ENCODE measurements around the gene ATG13. TPM values are rescaled to one million over a fixed set of nuclear protein-coding genes. Genes with fewer than 3 reads are reported as not detected.

Gene ATG13
- total RNA-seq, 1 experiment from 2014 or later, result 69.2 TPM

DNA sequence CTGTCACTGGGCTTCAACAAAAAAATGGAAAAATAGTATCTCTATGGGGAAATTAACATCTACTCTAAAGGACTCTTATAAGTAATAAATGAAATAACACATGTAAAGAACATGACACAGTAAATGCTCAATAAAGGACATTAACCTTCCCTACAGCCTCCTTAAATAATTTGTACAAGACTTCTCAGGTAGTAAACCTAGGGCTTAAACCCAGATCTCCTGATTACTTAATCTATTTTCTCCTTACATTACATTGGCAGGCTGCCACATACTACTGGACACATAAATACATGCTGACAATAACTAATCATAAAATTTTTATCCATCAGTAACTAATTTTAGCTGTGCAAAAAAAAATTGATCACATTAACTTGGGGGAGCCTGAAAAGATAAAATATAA lies 28.4 kb upstream of the ATG13 start:
- intact Hi-C loops (cut with micrococcal nuclease), result no loop called here

More for the DNA sequence above, 28.4 kb upstream of the ATG13 start:
- H3K27ac ChIP-seq (ENCODE audit: low read depth, low read length), result no peak overlapping the region
- DNase-seq (ENCODE audit: low read depth, low spot score) (no peak), ATAC-seq (no peak)
- H3K9me2 ChIP-seq (ENCODE audit: insufficient read depth), result no peaks in the 10 kb centered on the region
- TF ChIP-seq YY1 (IDR thresholded peaks at IDR 0.05; ENCODE audit: extremely low read depth, insufficient replicate concordance, low read depth, low read length) (no peak), RAD21 (IDR thresholded peaks at IDR 0.05; ENCODE audit: low read depth) (no peak), ZBTB33 (IDR thresholded peaks at IDR 0.05; ENCODE audit: extremely low read depth, insufficient replicate concordance, low read length) (no peak), EZH2phosphoT487 (IDR thresholded peaks at IDR 0.05; ENCODE audit: borderline replicate concordance) (no peak), ZNF274 (IDR thresholded peaks at IDR 0.05; ENCODE audit: low read depth, low read length) (no peak), FOSL1 (IDR thresholded peaks at IDR 0.05; ENCODE audit: low read depth) (no peak), EZH2 (IDR thresholded peaks at IDR 0.05) (no peak), CEBPB (IDR thresholded peaks at IDR 0.05; ENCODE audit: low read depth) (no peak), POLR2A (IDR thresholded peaks at IDR 0.05; ENCODE audit: borderline replicate concordance, extremely low read depth, insufficient read depth, insufficient read length) (no peak), ZFX (IDR thresholded peaks at IDR 0.05) (no peak), TCF7L2 (IDR thresholded peaks at IDR 0.05; ENCODE audit: borderline replicate concordance, extremely low read depth, insufficient read depth, insufficient read length) (no peak), ELF1 (IDR thresholded peaks at IDR 0.05; ENCODE audit: borderline replicate concordance, low read depth) (no peak), CBX3 (IDR thresholded peaks at IDR 0.05; ENCODE audit: low read depth) (no peak), SIN3A (IDR thresholded peaks at IDR 0.05; ENCODE audit: low read depth) (no peak), JUND (IDR thresholded peaks at IDR 0.05) (no peak)
- TF ChIP-seq, protein P1, sequence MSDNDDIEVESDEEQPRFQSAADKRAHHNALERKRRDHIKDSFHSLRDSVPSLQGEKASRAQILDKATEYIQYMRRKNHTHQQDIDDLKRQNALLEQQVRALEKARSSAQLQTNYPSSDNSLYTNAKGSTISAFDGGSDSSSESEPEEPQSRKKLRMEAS (IDR thresholded peaks at IDR 0.05), result no peak
- TF ChIP-seq, protein P2, sequence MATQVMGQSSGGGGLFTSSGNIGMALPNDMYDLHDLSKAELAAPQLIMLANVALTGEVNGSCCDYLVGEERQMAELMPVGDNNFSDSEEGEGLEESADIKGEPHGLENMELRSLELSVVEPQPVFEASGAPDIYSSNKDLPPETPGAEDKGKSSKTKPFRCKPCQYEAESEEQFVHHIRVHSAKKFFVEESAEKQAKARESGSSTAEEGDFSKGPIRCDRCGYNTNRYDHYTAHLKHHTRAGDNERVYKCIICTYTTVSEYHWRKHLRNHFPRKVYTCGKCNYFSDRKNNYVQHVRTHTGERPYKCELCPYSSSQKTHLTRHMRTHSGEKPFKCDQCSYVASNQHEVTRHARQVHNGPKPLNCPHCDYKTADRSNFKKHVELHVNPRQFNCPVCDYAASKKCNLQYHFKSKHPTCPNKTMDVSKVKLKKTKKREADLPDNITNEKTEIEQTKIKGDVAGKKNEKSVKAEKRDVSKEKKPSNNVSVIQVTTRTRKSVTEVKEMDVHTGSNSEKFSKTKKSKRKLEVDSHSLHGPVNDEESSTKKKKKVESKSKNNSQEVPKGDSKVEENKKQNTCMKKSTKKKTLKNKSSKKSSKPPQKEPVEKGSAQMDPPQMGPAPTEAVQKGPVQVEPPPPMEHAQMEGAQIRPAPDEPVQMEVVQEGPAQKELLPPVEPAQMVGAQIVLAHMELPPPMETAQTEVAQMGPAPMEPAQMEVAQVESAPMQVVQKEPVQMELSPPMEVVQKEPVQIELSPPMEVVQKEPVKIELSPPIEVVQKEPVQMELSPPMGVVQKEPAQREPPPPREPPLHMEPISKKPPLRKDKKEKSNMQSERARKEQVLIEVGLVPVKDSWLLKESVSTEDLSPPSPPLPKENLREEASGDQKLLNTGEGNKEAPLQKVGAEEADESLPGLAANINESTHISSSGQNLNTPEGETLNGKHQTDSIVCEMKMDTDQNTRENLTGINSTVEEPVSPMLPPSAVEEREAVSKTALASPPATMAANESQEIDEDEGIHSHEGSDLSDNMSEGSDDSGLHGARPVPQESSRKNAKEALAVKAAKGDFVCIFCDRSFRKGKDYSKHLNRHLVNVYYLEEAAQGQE (IDR thresholded peaks at IDR 0.05; ENCODE audit: low read depth), result no peak
- TF ChIP-seq, protein P3, sequence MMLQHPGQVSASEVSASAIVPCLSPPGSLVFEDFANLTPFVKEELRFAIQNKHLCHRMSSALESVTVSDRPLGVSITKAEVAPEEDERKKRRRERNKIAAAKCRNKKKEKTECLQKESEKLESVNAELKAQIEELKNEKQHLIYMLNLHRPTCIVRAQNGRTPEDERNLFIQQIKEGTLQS (IDR thresholded peaks at IDR 0.05), result no peak
- H2AFZ ChIP-seq (ENCODE audit: low read depth, low read length, poor library complexity, severe bottlenecking), result no peak overlapping the region
- H3K4me3 ChIP-seq (replicated peaks in 1 of 2; ENCODE audit: low read depth in 1 of 2, low read length in 2 of 2), result no peak overlapping the region
- H3K79me2 ChIP-seq (ENCODE audit: insufficient read depth, low read length), result peaks cover 83% of the 10 kb centered on the region
- no peaks in the 10 kb centered on the region for H3K27me3 ChIP-seq (ENCODE audit: insufficient read depth, low read length)
- H4K20me1 ChIP-seq (ENCODE audit: insufficient read depth), result peaks cover 6% of the 10 kb centered on the region; the same call in 1 of the 2 replicates
- no peaks in the 10 kb centered on the region for H3K36me3 ChIP-seq (ENCODE audit: control insufficient read depth in 1 of 2, insufficient read depth in 2 of 2, low read length in 2 of 2)
- ChIA-PET RAD21 (ENCODE audit: low non-redundant PET in 1 of 2, low total read pairs in 2 of 2, uncharacterized antibody in 2 of 2, unreplicated experiment in 2 of 2) (no interaction called here), CTCF (no interaction called here), POLR2A (no interaction called here)
- H3K9me3 ChIP-seq (ENCODE audit: control insufficient read depth in 1 of 2, insufficient read depth in 1 of 2, low read depth in 1 of 2, low read length in 2 of 2), result no peaks in the 10 kb centered on the region
- H3K9ac ChIP-seq (ENCODE audit: low read length), result no peak overlapping the region
- peaks cover 12 to 22% of the 10 kb centered on the region in 2 experiments for H3K4me1 ChIP-seq (ENCODE audit: control insufficient read depth in 1 of 2, insufficient read depth in 2 of 2, low read length in 2 of 2)
- H3K4me2 ChIP-seq (ENCODE audit: low read length), result no peak overlapping the region
- BruUV-seq (replicated peaks), result no TSS peak
